Liver (tissue), 3 donors: ENCODE results near the gene SH3D19.

ENCODE experiments used
- EGR1 ChIP-seq, 2 donors: IDR thresholded peaks; 2 replicates each; pipeline ENCODE4 v1.6.1; 2016 to 2018; ENCODE audit warnings: antibody characterized with exemption in 2 of 2, low read depth in 2 of 2
- FOXA1 ChIP-seq: IDR thresholded peaks from 2 replicates; pipeline ENCODE4 v1.6.1; 2016; ENCODE audit warnings: antibody characterized with exemption
- GABPA ChIP-seq, 2 donors: IDR thresholded peaks in 1 of 2; conservative IDR thresholded peaks in 1 of 2; 2 replicates each; pipeline ENCODE4 v1.6.1; 2016; ENCODE audit warnings: antibody characterized with exemption in 2 of 2, mild to moderate bottlenecking in 1 of 2, moderate library complexity in 1 of 2
- HNF4A ChIP-seq, 2 donors: conservative IDR thresholded peaks; 2 replicates each; pipeline ENCODE4 v1.6.1; 2016; ENCODE audit warnings: antibody characterized with exemption in 2 of 2, mild to moderate bottlenecking in 2 of 2
- HNF4G ChIP-seq: IDR thresholded peaks from 2 replicates; pipeline ENCODE4 v1.6.1; 2016; ENCODE audit warnings: antibody characterized with exemption
- RAD21 ChIP-seq, 2 donors: IDR thresholded peaks; 2 replicates each; pipeline ENCODE4 v1.6.1; 2016; ENCODE audit warnings: antibody characterized with exemption in 2 of 2, mild to moderate bottlenecking in 2 of 2
- RXRA ChIP-seq, 2 donors: IDR thresholded peaks; 2 replicates each; pipeline ENCODE4 v1.6.1; 2017 to 2018; ENCODE audit warnings: antibody characterized with exemption in 2 of 2, mild to moderate bottlenecking in 1 of 2
- TAF1 ChIP-seq: conservative IDR thresholded peaks from 2 replicates; pipeline ENCODE4 v1.6.1; 2016; ENCODE audit warnings: antibody characterized with exemption, mild to moderate bottlenecking
- YY1 ChIP-seq: IDR thresholded peaks from 2 replicates; pipeline ENCODE4 v1.6.1; 2016; ENCODE audit warnings: antibody characterized with exemption, mild to moderate bottlenecking
- TF ChIP-seq, protein P1 (sequence below): fragments of 150-350 bp; IDR thresholded peaks from 2 replicates; pipeline ENCODE4 v1.5.1; 2017; ENCODE audit warnings: improper control_type of control experiment, low read depth, low read length; ENCODE audit not compliant: missing input control
- TF ChIP-seq, protein P2 (sequence below): IDR thresholded peaks from 2 replicates; pipeline ENCODE4 v1.6.1; 2016; ENCODE audit warnings: antibody characterized with exemption, mild to moderate bottlenecking
- TF ChIP-seq, protein P3 (sequence below): IDR thresholded peaks from 2 replicates; pipeline ENCODE4 v1.6.1; 2016; ENCODE audit warnings: antibody characterized with exemption
- TF ChIP-seq, protein P4 (sequence below): IDR thresholded peaks from 2 replicates; pipeline ENCODE4 v1.6.1; 2016; ENCODE audit warnings: antibody characterized with exemption
- TF ChIP-seq, protein P5 (sequence below): IDR thresholded peaks from 2 replicates; pipeline ENCODE4 v1.6.1; 2016; ENCODE audit warnings: antibody characterized with exemption
- donor health status: healthy.
- donor health status: healthy.

DNA sequence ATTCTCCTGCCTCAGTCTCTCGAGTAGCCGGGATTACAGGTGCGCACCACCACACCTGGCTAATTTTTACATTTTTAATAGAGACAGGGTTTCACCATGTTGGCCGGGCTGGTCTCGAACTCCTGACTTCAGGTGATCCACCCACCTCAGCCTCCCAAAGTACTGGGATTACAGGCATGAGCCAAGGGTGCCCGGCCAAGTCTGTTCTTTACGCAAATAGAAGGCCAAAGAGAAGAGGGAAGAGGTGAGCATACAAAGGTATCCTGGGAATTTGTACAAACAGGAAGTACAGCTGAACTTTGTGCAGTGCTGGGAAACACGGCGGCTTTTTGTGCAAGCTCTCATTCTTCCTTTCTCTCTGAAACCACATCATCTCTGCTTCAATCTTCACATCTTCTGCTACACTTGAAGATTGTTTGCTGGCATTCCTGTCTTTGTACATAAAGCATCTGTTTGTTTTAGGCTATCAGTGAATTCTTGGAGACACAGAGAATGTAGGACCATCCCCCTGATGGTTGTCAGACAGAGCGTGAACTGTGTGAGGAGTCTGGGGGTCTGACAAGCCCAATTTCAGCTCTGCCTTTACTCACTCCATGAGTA is 120.4 kb downstream of the SH3D19 start:
- TF ChIP-seq, protein P1, sequence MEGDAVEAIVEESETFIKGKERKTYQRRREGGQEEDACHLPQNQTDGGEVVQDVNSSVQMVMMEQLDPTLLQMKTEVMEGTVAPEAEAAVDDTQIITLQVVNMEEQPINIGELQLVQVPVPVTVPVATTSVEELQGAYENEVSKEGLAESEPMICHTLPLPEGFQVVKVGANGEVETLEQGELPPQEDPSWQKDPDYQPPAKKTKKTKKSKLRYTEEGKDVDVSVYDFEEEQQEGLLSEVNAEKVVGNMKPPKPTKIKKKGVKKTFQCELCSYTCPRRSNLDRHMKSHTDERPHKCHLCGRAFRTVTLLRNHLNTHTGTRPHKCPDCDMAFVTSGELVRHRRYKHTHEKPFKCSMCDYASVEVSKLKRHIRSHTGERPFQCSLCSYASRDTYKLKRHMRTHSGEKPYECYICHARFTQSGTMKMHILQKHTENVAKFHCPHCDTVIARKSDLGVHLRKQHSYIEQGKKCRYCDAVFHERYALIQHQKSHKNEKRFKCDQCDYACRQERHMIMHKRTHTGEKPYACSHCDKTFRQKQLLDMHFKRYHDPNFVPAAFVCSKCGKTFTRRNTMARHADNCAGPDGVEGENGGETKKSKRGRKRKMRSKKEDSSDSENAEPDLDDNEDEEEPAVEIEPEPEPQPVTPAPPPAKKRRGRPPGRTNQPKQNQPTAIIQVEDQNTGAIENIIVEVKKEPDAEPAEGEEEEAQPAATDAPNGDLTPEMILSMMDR: no peak
- TF ChIP-seq HNF4G (peak; percentile 55), FOXA1 (no peak), YY1 (no peak), RAD21 (IDR thresholded peaks at IDR 0.05) (peak; percentile 16 to 46), GABPA (IDR thresholded peaks at IDR 0.05 in 1 of 2, conservative IDR thresholded peaks at IDR 0.05 in 1 of 2) (no peak), HNF4A (conservative IDR thresholded peaks at IDR 0.05) (peak; percentile 80 to 82), RXRA (IDR thresholded peaks at IDR 0.05) (peak; percentile 55 to 69), EGR1 (IDR thresholded peaks at IDR 0.05; ENCODE audit: low read depth in 2 of 2) (peak; percentile 71 to 88), TAF1 (no peak)
- TF ChIP-seq, protein P2, sequence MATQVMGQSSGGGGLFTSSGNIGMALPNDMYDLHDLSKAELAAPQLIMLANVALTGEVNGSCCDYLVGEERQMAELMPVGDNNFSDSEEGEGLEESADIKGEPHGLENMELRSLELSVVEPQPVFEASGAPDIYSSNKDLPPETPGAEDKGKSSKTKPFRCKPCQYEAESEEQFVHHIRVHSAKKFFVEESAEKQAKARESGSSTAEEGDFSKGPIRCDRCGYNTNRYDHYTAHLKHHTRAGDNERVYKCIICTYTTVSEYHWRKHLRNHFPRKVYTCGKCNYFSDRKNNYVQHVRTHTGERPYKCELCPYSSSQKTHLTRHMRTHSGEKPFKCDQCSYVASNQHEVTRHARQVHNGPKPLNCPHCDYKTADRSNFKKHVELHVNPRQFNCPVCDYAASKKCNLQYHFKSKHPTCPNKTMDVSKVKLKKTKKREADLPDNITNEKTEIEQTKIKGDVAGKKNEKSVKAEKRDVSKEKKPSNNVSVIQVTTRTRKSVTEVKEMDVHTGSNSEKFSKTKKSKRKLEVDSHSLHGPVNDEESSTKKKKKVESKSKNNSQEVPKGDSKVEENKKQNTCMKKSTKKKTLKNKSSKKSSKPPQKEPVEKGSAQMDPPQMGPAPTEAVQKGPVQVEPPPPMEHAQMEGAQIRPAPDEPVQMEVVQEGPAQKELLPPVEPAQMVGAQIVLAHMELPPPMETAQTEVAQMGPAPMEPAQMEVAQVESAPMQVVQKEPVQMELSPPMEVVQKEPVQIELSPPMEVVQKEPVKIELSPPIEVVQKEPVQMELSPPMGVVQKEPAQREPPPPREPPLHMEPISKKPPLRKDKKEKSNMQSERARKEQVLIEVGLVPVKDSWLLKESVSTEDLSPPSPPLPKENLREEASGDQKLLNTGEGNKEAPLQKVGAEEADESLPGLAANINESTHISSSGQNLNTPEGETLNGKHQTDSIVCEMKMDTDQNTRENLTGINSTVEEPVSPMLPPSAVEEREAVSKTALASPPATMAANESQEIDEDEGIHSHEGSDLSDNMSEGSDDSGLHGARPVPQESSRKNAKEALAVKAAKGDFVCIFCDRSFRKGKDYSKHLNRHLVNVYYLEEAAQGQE: peak; percentile 28
- TF ChIP-seq, protein P3, sequence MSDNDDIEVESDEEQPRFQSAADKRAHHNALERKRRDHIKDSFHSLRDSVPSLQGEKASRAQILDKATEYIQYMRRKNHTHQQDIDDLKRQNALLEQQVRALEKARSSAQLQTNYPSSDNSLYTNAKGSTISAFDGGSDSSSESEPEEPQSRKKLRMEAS: peak; percentile 96
- TF ChIP-seq, protein P4, sequence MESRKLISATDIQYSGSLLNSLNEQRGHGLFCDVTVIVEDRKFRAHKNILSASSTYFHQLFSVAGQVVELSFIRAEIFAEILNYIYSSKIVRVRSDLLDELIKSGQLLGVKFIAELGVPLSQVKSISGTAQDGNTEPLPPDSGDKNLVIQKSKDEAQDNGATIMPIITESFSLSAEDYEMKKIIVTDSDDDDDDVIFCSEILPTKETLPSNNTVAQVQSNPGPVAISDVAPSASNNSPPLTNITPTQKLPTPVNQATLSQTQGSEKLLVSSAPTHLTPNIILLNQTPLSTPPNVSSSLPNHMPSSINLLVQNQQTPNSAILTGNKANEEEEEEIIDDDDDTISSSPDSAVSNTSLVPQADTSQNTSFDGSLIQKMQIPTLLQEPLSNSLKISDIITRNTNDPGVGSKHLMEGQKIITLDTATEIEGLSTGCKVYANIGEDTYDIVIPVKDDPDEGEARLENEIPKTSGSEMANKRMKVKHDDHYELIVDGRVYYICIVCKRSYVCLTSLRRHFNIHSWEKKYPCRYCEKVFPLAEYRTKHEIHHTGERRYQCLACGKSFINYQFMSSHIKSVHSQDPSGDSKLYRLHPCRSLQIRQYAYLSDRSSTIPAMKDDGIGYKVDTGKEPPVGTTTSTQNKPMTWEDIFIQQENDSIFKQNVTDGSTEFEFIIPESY: peak; percentile 13
- TF ChIP-seq, protein P5, sequence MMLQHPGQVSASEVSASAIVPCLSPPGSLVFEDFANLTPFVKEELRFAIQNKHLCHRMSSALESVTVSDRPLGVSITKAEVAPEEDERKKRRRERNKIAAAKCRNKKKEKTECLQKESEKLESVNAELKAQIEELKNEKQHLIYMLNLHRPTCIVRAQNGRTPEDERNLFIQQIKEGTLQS: no peak
